NCI-H526 (cell line): ENCODE results near the gene MBD5.

ENCODE experiments used
- DNase-seq, 2 experiments: peaks; one replicate each; lab custom pipeline; 2025; lab: John Stamatoyannopoulos, UW

MBD5 gene

DNA sequence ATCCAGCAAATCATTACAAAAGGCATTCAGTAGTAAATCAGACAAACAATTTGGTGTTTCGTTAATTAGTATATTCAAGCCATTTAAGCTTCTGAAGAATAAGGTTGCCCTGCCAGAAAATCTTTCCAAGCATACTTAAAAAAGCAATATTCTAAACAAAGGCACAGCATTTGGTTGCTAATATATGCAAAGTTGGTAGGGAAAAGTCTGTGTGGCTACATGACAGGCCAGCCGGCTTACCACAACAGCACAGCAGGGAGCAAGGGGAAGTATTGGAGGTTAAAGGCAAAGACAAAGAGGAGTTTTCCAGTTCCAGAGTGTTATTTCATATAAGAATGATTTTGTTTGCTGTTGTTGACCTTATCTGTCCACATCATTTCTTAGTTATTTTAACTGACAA lies 282.3 kb downstream of the MBD5 start:
- DNase-seq = peak; percentile 40 to 72

DNA sequence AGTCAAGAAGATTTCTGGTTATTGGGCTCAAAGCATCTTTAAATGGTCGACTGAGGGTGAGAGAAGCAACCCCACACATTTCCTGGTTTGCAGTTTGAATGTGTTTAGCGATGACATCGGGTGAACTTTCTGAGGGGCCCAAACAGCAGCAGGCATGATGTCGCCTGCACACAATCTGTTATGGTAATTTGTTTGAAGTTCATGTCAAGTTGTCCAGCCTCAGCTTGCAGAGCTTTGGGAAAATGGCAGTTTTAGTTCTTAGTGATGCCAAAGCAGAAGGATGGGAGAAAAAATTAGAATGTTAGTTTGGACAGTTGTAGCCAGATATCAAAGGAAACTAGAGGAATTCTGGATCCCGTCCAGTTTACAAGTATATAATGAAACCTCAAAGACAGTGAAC lies 284.6 kb downstream of the MBD5 start:
- DNase-seq = no peak

DNA sequence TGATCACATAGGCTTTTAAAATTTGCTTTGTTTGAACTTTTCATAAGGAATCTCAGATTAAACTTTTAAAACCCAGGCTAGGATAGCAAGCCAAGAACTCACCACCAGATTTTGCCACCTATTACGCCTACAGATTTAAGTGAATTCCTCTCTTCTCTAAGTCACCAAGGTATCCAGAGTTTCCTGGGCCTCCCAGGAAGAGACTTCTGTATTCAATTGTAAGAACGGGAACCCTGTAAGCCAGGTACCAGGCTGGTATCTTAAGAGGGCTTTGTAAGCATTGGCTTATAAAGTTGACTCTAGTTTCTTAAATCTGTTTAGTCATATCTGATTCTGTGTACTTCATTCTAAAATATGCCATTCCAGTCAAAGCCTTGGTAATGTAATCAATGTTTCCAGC lies 285.1 kb downstream of the MBD5 start:
- DNase-seq = no peak

DNA sequence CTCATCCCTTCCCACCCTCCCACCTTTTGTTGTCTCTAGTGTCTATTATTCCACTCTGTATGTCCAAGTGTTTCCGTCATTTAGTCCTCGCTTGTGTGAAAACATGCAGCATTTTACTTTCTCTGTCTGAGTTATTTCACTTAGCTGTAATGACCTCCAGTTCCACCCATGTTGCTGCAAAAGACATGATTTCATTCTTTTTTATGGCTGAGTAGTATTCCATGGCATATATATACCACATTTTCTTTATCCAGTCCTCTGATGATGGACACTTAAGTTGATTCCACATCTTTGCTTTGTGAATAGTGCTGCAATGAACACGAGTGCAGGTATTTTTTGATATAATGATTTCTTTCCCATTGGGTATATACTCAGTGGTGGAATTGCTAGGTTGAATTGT lies 296.7 kb downstream of the MBD5 start:
- no peak for DNase-seq

DNA sequence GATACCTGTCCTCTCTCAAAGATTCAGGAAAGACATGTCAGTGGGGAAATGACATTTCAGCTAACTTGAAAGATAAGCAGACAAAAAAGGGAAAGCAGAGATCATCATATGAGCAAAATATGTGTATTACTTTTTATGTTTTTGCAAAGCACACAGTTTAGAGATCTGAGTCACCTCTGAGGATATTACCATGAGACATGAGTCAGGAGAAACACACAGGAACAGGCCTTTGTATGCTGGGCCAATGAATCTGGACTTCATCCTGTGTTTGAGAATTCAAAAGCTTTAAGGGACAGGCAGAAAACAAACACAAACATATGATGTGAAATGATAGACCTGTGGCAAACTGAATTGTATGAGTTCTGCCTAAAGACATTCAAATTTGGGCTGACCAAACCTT lies 317.6 kb downstream of the MBD5 start:
- DNase-seq = no peak

DNA sequence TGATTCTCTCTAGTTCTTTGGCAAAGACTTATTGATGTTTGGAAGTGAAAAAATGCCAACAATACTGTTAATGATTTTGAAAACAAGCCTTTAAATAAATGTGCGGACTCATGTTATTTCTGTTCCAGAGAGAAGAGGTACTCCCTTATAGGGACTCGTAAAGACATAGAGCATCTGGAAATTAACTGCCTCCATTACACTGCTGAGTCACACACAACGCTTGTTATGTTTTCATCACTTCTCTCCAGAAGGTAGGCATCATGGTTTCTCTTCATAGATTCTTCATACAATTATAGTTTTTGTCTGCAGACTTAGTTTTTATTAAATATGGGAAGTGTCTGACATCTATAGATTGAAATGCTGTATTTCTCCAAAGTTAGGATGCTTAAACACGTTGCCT lies 321.2 kb downstream of the MBD5 start:
- no peak for DNase-seq

DNA sequence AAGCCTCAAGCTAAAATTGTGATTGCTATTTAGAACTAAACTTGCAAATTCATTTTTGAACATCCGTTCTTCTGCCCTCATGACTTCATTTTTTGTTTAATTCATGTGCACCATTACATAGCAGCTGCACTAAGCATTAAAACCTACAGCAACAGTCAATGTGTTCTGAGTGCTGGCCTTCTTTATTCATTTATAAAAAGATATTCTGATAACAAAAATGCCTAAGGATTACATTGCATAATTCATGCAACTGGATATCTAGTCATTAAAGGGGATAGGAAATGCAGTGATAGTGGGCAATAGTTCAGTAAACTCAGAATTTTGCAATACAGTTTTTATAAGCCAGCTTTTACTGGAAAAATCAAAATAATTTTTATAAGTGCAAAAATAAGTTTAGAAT lies 329.3 kb downstream of the MBD5 start:
- no peak for DNase-seq

DNA sequence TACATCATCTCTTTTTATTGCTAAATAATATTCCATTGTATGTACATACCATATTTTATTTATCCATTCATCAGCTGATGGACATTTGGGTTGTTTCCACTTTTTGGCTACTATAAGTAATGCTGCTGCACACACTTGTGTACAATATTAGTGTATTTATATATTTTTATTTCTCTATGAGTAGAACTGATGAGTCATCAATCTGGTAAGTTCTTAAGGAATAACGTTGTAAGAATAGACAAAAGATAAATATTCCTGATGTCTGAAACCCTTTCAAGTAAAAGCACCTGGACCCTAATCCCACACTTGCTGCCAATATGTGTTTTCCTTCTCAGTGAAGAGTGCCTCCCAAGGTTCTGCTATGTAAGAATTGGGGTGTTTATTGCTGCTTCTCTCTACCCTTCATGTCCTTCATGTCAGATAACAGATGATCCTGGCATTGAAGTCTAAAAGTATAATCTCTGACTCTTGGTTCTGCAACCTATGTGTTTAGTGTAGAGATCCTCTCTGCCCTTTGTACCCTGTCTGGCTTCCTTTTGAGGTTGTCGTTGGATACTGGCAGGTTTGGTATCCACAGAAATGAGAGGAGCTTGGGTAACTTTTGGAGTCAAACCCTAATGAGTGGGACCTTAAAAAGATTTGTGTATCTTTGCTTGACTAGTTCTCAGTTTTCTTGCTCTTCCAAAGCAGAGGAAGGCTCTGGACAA lies 330.7 kb downstream of the MBD5 start:
- no peak for DNase-seq

DNA sequence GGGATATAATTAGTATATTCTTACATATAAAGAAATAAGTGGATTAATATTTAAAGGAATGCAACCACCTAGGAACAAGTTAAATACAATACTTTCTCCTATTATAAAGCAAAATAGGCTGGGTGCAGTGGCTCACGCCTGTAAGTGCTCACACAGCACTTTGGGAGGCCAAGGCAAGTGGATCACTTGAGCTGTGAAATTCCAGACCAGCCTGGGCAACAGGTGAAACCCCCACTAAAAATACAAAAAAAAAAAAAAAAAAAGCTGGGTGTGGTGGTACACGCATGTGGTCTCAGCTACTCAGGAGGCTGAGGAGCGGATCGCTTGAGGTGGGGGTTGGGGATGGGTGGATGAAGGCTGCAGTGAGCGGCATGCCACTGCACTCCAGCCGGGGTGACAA lies 337.5 kb downstream of the MBD5 start:
- DNase-seq = no peak

DNA sequence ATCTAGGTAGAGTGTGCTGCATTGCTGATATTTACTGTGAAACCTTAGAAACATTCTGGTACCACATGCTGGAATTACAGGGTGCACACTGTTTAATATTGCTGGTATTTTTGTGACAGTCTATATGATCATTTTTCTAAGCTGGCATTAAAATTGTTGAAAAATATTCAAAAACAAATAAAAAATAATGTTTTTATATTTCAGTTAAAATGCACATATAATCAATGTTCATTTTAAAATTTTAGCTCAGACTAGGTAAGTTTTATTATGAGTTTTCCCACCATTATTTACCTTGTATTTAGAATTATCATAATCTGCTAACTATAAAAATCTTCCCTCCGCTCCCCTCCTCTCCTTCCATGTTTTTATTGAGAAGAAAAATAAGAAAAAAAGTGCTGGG lies 339.8 kb downstream of the MBD5 start:
- DNase-seq = no peak

DNA sequence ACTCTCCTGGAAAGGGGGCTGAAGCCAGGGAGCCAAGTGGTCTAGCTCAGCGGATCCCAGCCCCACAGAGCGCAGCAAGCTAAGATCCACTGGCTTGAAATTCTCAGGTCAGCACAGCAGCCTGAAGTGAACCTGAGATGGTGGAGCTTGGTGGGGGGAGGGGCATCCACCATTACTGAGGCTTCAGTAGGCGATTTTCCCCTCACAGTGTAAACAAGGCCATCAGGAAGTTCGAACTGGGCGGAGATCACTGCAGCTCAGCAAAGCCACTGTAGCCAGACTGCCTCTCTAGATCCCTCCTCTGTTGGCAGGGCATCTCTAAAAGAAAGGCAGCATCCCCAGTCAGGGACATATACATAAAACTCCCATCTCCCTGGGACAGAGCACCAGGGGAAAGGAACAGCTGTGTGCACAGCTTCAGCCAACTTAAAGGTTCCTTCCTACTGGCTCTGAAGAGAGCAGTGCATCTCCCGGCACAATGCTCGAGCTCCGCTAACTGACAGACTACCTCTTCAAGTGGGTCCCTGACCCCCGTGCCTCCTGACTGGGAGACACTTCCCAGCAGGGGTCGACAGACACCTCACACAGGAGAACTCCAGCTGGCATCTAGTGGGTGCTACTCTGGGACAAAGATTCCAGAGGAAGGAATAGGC lies 341.4 kb downstream of the MBD5 start:
- peak in 1 of 2 experiments; percentile 9 for DNase-seq

DNA sequence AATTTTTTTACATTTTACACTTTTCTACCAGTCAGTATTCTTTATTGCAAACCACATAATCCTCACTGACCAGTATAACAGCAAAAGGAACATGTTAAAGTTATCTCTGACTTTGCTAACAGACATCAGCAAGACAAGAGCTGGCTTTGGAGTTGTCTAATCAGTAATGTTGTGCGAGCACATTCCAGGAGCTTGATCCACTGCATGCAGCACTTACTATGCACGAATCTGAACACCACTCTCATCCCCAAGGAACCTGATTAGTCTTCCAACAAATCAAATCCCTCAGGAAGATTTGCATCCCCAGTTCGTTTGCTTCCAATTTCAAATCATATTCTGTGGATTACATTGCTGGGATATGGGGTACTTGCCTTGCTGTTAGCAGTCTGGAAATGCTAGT lies 354.3 kb downstream of the MBD5 start:
- no peak for DNase-seq

DNA sequence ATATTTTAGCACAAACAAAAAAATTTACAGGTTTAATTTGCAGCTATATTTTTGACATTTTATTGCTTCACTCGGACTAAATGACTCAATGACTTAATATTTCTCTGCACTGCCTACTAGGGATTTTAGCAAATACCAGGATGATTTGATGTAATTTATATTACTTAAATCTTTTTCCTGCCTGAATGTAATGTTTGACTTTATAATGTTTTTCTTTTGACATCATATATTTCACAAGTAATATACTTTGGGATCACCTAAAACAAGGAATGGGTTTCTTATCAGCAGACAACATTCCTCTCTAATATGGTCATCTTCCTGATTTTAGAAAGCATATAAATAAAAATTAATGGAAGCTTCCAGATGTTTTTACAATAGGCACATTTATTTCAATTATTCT lies 370.4 kb downstream of the MBD5 start:
- no peak for DNase-seq

DNA sequence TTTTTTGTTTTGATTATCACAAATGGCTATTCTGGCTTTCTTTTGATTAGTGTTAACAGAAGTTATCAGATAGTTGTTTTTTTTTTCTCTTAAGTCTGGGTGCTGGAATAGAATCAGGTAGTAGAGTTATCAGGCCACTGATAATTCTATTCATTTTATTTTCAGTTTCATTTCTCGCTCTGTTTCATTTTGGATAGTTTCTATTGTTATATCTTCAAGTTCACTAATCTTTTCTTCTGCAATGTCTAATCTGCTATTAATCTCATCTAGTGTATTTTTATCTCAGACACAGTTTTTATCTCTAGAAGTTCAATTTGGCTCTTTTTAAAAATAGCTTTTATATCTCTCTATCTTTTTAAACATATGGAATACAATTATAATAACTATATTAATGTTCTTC lies 381.9 kb downstream of the MBD5 start:
- no peak for DNase-seq

DNA sequence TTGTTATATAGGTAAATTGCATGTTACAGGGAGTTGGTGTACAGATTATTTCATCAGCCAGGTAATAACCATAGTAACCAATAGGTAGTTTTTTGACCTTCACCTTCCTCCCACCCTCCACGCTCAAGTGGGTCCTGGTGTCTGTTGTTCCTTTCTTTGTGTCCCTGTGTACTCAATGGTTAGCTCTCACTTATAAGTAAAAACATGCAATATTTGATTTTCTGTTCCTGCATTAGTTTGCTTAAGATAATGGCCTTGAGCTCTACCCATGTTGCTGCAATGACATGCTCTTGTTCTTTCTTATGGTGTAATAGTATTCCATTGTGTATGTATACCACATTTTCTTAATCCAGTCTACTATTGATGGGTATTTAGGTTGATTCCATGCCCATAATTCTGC lies 390.0 kb downstream of the MBD5 start:
- no peak for DNase-seq

DNA sequence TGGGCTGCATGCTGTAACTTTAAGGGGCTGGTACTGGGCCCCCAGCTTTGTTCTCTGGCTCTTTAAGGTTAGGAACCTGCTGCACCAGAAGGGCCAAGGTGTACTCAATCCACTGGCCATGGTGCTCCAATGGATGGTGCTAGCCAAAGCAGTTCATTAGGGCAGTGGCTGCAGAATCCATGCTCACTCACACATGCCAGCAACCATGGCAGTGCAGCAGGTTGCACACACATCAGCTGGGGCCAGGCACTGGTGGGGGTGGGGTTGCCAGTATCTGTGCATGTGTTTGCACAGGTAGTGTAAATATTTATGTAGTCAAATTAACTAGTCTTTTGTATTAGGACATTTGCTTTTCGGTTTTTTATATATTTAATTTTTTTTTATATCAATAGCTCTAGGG lies 395.4 kb downstream of the MBD5 start:
- DNase-seq = peak; percentile 31 to 35

DNA sequence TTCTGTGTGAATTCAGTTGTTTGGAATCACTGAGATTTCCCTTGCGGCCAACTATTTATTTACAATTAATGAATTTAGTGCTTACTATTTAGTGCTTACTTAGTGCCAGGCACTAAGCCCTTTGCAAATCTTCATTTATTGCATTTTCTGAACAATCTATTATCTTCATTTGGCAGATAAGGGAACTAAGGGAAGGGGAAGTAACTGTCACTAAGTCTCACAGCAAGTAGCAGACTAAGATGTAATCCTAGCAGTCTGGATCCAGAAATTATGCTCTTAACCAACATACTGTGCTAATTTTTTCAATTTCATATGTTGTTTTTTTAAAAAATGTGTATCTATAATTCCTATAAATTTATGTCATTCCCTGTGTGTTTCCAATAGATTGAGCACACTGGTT lies 409.2 kb downstream of the MBD5 start:
- DNase-seq = no peak

DNA sequence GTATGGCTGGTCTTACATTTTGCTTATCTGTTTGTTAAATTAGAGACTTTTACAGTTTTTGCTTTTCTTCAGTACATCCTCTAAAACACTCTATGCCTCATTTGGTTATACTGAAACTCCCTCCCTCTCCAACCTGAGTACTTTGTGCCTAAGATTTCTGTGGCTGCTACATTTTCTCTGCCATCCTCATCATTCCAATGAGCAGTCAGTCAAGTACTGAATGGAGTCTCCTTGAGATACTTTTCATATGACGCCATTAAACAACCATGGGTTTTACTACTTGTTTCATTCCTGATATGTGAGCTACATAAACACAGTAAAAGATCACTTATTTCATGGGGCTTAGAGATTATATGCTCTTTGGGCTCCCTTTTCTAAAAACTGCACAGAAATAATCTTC lies 427.0 kb downstream of the MBD5 start:
- DNase-seq = no peak

DNA sequence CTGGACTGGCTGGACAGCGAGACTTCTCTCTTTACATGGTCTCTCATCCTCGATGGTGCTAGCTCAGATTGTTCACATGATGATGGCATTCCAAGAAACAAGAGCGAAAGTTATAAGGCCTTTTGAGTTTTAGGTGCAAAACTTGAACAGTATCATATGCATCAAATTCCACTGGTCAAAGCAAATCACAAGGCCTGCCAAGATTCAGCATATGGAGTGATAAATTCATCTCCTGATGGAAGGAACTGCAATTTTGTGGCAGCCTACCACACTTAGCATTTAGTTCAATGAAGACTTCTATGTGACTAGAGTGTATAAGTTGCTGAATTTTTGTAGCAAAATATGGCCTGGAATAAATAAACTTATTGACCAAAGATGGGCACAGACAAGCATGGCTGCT lies 429.6 kb downstream of the MBD5 start:
- no peak for DNase-seq

DNA sequence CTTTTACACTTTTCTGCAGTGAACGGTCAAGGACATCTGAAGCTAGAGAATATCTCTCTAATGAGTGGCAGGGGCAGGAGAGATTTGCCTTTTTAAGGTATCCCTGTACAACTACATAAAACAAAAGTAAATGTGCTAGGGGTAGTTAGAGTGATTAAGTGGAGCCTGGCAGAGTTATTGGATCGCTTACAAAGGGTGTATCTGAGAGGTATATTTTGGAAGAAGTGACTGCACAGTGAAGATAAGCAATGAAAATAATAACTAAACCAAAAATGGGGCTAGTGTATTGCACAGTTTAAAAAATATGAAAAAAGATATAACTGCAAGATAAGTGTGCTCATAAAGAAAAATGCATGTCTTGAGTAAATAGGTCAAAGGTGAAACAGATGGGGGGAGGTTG lies 430.2 kb downstream of the MBD5 start:
- no peak for DNase-seq

DNA sequence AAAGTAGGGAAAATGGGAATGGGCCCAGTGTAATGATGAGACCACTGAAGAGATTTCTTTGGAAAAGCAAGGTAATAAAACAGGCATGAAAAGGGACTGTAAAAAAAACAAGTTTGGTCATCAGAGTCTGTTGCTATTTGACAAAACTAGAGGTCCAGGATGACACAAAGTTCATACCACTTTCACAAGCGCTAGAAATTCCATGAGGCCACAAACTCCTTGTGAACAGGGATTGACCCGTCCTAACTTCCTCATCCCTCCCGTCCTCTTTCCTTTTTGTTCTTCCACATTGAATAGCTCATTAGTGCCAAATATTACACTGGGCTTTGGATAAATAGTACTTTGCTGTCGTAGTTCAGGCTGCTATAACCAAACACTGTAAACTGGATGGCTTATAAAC lies 434.9 kb downstream of the MBD5 start:
- DNase-seq = no peak

DNA sequence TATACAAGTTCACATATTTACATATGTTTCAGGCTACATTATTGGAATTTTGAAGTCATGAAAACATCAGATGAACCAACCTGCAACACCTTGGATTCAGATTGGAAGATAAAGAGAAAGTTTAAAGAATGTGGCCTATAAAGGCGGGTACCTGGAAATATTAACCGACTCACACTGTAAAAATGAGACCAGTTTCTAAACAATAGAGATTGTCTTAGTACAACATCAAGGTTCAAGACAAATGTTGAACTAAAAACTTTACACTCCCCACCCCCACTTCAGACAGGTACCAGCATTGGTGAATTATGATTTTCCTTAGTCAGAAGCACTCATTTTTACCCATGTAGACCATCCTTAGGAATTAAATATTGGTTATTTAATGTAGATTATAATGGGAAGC lies 437.3 kb downstream of the MBD5 start:
- DNase-seq = no peak

DNA sequence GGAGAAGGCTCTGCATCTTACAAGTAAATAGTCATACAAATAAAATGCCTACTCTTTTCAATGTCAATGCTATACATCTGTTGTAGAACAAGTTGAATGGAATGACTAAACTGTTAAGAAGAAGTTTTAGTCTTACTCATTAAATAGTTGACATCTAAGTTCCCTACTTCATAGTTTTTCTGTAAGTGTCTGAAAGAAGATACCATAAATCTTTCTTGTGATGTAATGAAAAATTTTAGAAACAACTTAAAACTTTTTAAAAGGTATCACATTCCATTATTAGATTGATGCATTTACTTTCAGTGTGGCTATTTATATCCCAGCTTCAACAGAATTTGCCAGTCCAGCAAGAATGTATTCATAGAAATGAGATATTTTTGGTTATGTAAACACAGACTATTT lies 438.5 kb downstream of the MBD5 start:
- DNase-seq = peak; percentile 25 to 36

DNA sequence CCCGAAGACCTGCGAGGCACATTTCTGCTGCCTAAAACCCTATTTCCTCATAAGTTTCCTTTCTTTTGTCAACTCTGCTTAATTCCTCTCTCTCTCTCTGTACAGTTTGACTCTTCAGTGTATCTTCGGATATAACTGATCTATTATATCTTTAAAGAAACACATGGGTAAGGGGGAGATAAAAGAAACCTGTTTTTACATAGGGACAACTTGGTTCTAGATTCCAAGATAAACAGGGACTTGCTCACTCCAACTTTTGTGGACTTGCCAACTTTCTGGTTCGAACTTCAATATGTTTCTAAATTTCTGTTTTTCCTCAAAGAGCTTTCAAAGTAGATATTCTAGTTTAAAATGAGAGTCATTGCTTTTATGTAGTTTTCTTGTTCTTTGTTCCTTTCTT lies 441.0 kb downstream of the MBD5 start:
- DNase-seq = no peak
